ENCODE measurements around the gene BCAM.

The BCAM gene

DNA sequence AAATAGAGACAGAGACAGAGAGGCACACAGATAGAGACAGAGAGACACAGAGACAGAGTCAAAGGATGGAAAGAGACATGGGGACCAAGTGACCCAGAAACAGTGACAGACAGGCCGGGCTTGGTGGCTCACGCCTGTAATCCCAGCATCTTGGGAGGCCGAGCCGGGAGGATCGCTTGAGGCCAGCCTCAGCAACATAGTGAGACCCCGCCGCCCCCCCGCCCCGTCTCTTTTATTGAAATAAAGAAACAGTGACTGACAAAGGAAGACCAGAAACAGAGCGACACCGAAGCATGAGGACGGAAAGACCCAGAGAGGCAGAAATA is 36.3 kb downstream of the BCAM start:
- peak overlapping the region; percentile 72 for H3K4me2 ChIP-seq (ENCODE audit: low read length)
- H3K9me2 ChIP-seq (ENCODE audit: low read depth, low read length) = no peaks in the 10 kb centered on the region
- H4K20me1 ChIP-seq (ENCODE audit: insufficient read depth, low read length) = no peaks in the 10 kb centered on the region
- H3K36me3 ChIP-seq (ENCODE audit: insufficient read depth, low read length) = no peaks in the 10 kb centered on the region
- no peaks in the 10 kb centered on the region for H3K27me3 ChIP-seq (ENCODE audit: insufficient read depth, low read length)
- peak overlapping the region; percentile 55 for H3K4me3 ChIP-seq (ENCODE audit: low read depth, low read length, poor library complexity, severe bottlenecking)
- no peak overlapping the region for H2AFZ ChIP-seq (ENCODE audit: low read length)
- H3K9ac ChIP-seq (ENCODE audit: low read length) = no peak overlapping the region
- no peaks in the 10 kb centered on the region for H3K9me3 ChIP-seq (ENCODE audit: low read length)
- H3K27ac ChIP-seq (ENCODE audit: low read depth, low read length, poor library complexity, severe bottlenecking) = no peak overlapping the region
- no peaks in the 10 kb centered on the region for H3F3A ChIP-seq (ENCODE audit: insufficient read depth, low read length)
- H3K79me2 ChIP-seq (ENCODE audit: insufficient read depth, low read length) = no peaks in the 10 kb centered on the region
- peaks cover 12% of the 10 kb centered on the region for H3K4me1 ChIP-seq (ENCODE audit: insufficient read depth, low read length, severe bottlenecking)
- no peak for TF ChIP-seq EZH2 (IDR thresholded peaks at IDR 0.05; ENCODE audit: borderline replicate concordance, low read length)
- TF ChIP-seq, protein P1, sequence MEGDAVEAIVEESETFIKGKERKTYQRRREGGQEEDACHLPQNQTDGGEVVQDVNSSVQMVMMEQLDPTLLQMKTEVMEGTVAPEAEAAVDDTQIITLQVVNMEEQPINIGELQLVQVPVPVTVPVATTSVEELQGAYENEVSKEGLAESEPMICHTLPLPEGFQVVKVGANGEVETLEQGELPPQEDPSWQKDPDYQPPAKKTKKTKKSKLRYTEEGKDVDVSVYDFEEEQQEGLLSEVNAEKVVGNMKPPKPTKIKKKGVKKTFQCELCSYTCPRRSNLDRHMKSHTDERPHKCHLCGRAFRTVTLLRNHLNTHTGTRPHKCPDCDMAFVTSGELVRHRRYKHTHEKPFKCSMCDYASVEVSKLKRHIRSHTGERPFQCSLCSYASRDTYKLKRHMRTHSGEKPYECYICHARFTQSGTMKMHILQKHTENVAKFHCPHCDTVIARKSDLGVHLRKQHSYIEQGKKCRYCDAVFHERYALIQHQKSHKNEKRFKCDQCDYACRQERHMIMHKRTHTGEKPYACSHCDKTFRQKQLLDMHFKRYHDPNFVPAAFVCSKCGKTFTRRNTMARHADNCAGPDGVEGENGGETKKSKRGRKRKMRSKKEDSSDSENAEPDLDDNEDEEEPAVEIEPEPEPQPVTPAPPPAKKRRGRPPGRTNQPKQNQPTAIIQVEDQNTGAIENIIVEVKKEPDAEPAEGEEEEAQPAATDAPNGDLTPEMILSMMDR (IDR thresholded peaks at IDR 0.05; ENCODE audit: low read length) = no peak

DNA sequence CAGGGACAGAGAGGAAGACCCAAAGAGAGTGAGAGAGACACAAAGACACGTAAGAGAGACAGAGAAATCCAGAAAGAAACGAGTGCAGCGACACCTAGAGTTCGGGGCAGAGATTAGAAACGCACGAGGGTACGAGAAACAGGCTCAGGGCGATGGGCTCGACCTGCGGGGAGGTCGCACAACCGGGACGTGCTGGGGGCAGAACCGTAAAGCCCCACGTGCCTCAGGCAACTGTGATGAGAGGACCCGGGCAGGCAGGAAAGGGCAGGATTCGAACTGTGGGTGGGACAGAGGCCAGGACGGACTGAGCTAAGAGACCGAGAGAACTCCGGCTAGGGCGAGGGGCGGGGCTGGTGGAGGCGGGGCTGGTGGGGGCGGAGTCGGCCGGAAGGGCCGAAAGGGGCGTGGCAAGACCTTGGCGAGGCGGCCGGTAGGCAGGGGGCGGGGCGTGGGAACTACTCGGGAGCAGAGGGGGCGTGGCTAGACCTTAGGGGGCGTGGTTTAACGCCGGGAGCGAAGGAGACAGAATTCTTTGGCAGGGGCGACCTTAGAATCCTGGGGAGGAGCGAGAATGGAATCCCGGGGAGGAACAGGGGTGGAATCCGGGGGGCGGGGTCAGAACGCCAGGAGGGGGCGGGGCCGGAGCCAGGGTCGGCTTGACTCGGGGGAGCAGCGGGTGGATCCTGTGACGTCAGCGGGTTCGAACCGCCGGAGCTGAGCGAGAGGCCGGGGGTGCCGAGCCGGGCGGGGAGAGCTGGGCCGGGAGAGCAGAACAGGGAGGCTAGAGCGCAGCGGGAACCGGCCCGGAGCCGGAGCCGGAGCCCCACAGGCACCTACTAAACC is 36.9 kb downstream of the BCAM start, which contains the start of gene NECTIN2:
NECTIN2 (plus strand) TSS at position 686 of the 843 bp plus-strand sequence. CDS start 229 bp downstream, outside the sequence.
- no peaks in the 10 kb centered on the region for H3K9me3 ChIP-seq (ENCODE audit: low read length)
- H2AFZ ChIP-seq (ENCODE audit: low read length) = no peak within 1 kb of the TSS
- H3K36me3 ChIP-seq (ENCODE audit: insufficient read depth, low read length) = no peaks in the 10 kb centered on the region
- no peaks in the 10 kb centered on the region for H3K9me2 ChIP-seq (ENCODE audit: low read depth, low read length)
- H3K4me3 ChIP-seq (ENCODE audit: low read depth, low read length, poor library complexity, severe bottlenecking) = peak within 1 kb of the TSS; percentile 55
- H3K4me2 ChIP-seq (ENCODE audit: low read length) = peak within 1 kb of the TSS; percentile 72
- no peak within 1 kb of the TSS for H3K9ac ChIP-seq (ENCODE audit: low read length)
- TF ChIP-seq, protein P1 (IDR thresholded peaks at IDR 0.05; ENCODE audit: low read length) = peak; percentile 94
- no peak for TF ChIP-seq EZH2 (IDR thresholded peaks at IDR 0.05; ENCODE audit: borderline replicate concordance, low read length)
- H3K27me3 ChIP-seq (ENCODE audit: insufficient read depth, low read length) = no peaks in the 10 kb centered on the region
- no peaks in the 10 kb centered on the region for H4K20me1 ChIP-seq (ENCODE audit: insufficient read depth, low read length)
- no peaks in the 10 kb centered on the region for H3K79me2 ChIP-seq (ENCODE audit: insufficient read depth, low read length)
- H3K4me1 ChIP-seq (ENCODE audit: insufficient read depth, low read length, severe bottlenecking) = peaks cover 12% of the 10 kb centered on the region
- H3K27ac ChIP-seq (ENCODE audit: low read depth, low read length, poor library complexity, severe bottlenecking) = no peak within 1 kb of the TSS
- H3F3A ChIP-seq (ENCODE audit: insufficient read depth, low read length) = no peaks in the 10 kb centered on the region

DNA sequence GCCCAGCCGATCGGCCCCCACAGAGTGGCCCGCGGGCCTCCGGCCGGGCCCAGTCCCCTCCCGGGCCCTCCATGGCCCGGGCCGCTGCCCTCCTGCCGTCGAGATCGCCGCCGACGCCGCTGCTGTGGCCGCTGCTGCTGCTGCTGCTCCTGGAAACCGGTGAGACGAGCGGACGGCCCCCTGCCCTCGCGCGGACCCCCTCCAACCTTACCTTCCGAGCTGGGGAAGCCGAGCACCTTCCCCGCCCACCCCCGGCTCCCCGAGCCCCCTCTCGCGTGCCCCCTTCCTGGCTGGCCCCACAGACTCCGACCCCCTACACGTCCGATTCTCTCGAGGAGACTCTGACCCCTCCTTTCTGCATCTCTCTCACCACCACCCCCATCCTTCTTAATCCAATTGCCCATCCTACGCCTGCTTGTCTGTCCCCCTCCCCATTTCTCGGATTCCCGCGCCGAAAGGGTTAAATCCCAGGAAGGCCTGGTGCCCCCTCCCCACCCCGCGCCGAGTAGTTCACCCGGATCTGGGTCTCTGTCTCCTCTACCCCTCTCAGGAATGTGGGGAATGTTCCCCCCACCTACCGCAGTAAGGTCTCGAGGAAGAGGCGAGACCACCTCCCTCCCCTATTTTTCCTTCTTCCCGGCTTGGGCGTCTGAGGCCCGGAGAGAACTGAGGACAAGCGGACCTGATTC is 37.7 kb downstream of the BCAM start:
- H3K9me2 ChIP-seq (ENCODE audit: low read depth, low read length) = no peaks in the 10 kb centered on the region
- peaks cover 12% of the 10 kb centered on the region for H3K4me1 ChIP-seq (ENCODE audit: insufficient read depth, low read length, severe bottlenecking)
- H3K4me2 ChIP-seq (ENCODE audit: low read length) = peak overlapping the region; percentile 31
- H4K20me1 ChIP-seq (ENCODE audit: insufficient read depth, low read length) = no peaks in the 10 kb centered on the region
- H3K27ac ChIP-seq (ENCODE audit: low read depth, low read length, poor library complexity, severe bottlenecking) = no peak overlapping the region
- peak overlapping the region; percentile 55 for H3K4me3 ChIP-seq (ENCODE audit: low read depth, low read length, poor library complexity, severe bottlenecking)
- no peaks in the 10 kb centered on the region for H3K9me3 ChIP-seq (ENCODE audit: low read length)
- no peaks in the 10 kb centered on the region for H3K79me2 ChIP-seq (ENCODE audit: insufficient read depth, low read length)
- no peaks in the 10 kb centered on the region for H3K27me3 ChIP-seq (ENCODE audit: insufficient read depth, low read length)
- no peaks in the 10 kb centered on the region for H3F3A ChIP-seq (ENCODE audit: insufficient read depth, low read length)
- H3K9ac ChIP-seq (ENCODE audit: low read length) = no peak overlapping the region
- no peak overlapping the region for H2AFZ ChIP-seq (ENCODE audit: low read length)
- TF ChIP-seq, protein P1 (IDR thresholded peaks at IDR 0.05; ENCODE audit: low read length) = no peak
- no peak for TF ChIP-seq EZH2 (IDR thresholded peaks at IDR 0.05; ENCODE audit: borderline replicate concordance, low read length)
- H3K36me3 ChIP-seq (ENCODE audit: insufficient read depth, low read length) = no peaks in the 10 kb centered on the region
